GM12878 (cell line): ENCODE measurements around the gene ITPR2. TPM values are rescaled to one million over a fixed set of nuclear protein-coding genes. Genes with fewer than 3 reads are reported as not detected.

Experiments used
- ATAC-seq: fragments of 200-7000 bp; cut with Tn5 transposase; 3 replicates; pipeline ENCODE4 v1.9.1; 2020; ENCODE audit warnings: mild to moderate bottlenecking, moderate library complexity
- BruUV-seq: library from RNA; stranded (reverse); fragments of 400-500 nt; replicated peaks from 2 replicates; lab custom pipeline; 2021; lab: Mats Ljungman, UMichigan
- CTCF ChIA-PET: fragments of 300-600 bp; sonication (Branson Sonifier 250); formaldehyde crosslinking; extraction: SDS; loops from one replicate; lab custom pipeline; 2021; ENCODE audit warnings: inconsistent platforms; lab: Yijun Ruan, JAX
- POLR2A ChIA-PET: fragments of 350-600 bp; formaldehyde crosslinking; extraction: SDS; loops from one replicate; lab custom pipeline; 2021; ENCODE audit warnings: inconsistent platforms; lab: Charles Lee
- RAD21 ChIA-PET: fragments of 300-600 bp; sonication (Branson Sonifier 250); formaldehyde crosslinking; loops from one replicate; lab custom pipeline; 2023; ENCODE audit warnings: antibody characterized with exemption; ENCODE audit not compliant: unreplicated experiment; lab: Charles Lee
- SMC1A ChIA-PET: fragments of 300-600 bp; sonication (Branson Sonifier 250); formaldehyde crosslinking; loops from one replicate; lab custom pipeline; 2023; ENCODE audit not compliant: unreplicated experiment, uncharacterized antibody; lab: Charles Lee
- DNase-seq: peaks from one replicate; pipeline ENCODE4 v3.0.0-alpha.2; 2011; ENCODE audit warnings: low read depth, low spot score
- FAIRE-seq: peaks from 3 replicates; lab custom pipeline; 2011; peaks lifted over from hg19 to GRCh38; lab: Jason Lieb, UNC
- H2AFZ ChIP-seq: 2 replicates; pipeline ENCODE4 v1.6.0; 2011; ENCODE audit warnings: low read depth, low read length, control low read depth; ENCODE audit not compliant: control insufficient read depth
- H3K27ac ChIP-seq: 2 replicates; pipeline ENCODE4 v1.5.1; 2011; ENCODE audit warnings: control low read depth; ENCODE audit not compliant: control insufficient read depth, insufficient read depth
- H3K27me3 ChIP-seq, 2 experiments: replicated peaks in 1 of 2; 2 replicates each; pipeline versions ENCODE4 v1.6.0 to v1.6.1; 2011; ENCODE audit warnings: low read length in 1 of 2; ENCODE audit not compliant: control insufficient read depth in 2 of 2, insufficient read depth in 2 of 2
- H3K36me3 ChIP-seq, 2 experiments: 2 replicates each; pipeline ENCODE4 v1.5.1; 2011; ENCODE audit warnings: low read length in 1 of 2; ENCODE audit not compliant: control insufficient read depth in 2 of 2, insufficient read depth in 2 of 2
- H3K4me1 ChIP-seq: 2 replicates; pipeline ENCODE4 v1.6.1; 2011; ENCODE audit warnings: mild to moderate bottlenecking, low read length, moderate library complexity, mixed read lengths; ENCODE audit not compliant: control insufficient read depth, insufficient read depth
- H3K4me2 ChIP-seq: 2 replicates; pipeline ENCODE4 v1.6.0; 2011; ENCODE audit warnings: control low read depth; ENCODE audit not compliant: control insufficient read depth, insufficient read depth
- H3K4me3 ChIP-seq: fragments of 200-600 bp; sonication (generic); 2 replicates; pipeline ENCODE4 v1.5.1; 2016
- H3K79me2 ChIP-seq: 2 replicates; pipeline ENCODE4 v1.6.0; 2011; ENCODE audit warnings: low read length; ENCODE audit not compliant: control insufficient read depth, insufficient read depth
- H3K9ac ChIP-seq: 2 replicates; pipeline ENCODE4 v1.8.0; 2011; ENCODE audit warnings: low read length, control low read depth, mixed read lengths; ENCODE audit not compliant: control insufficient read depth, insufficient read depth
- H3K9me3 ChIP-seq: replicated peaks from 3 replicates; pipeline ENCODE4 v1.5.1; 2011; ENCODE audit warnings: mild to moderate bottlenecking, low read length; ENCODE audit not compliant: control insufficient read depth, insufficient read depth
- H4K20me1 ChIP-seq: 2 replicates; pipeline ENCODE4 v1.6.0; 2011; ENCODE audit not compliant: control insufficient read depth, insufficient read depth
- CHD4 ChIP-seq: fragments of 200-600 bp; sonication (generic); IDR thresholded peaks from 2 replicates; pipeline ENCODE4 v1.6.1; 2016; ENCODE audit warnings: mild to moderate bottlenecking
- EP300 ChIP-seq, 2 experiments: fragments of 150-350 bp in 1 of 2; IDR thresholded peaks; 2 replicates each; pipeline ENCODE4 v1.6.1; 2011 to 2012; ENCODE audit warnings: low read depth in 2 of 2, low read length in 2 of 2, borderline replicate concordance in 1 of 2, improper control_type of control experiment in 1 of 2, inconsistent platforms in 1 of 2; ENCODE audit not compliant: control insufficient read depth in 1 of 2
- ETV6 ChIP-seq, 2 experiments: fragments of 450-650 bp in 1 of 2; IDR thresholded peaks in 1 of 2; conservative IDR thresholded peaks in 1 of 2; 2 replicates each; pipeline ENCODE4 v1.6.1; 2014; ENCODE audit warnings: antibody characterized with exemption in 1 of 2, borderline replicate concordance in 1 of 2, low read depth in 1 of 2, mild to moderate bottlenecking in 1 of 2, moderate library complexity in 1 of 2
- EZH2 ChIP-seq: IDR thresholded peaks from 2 replicates; pipeline ENCODE4 v1.6.1; 2012; ENCODE audit warnings: low read depth, mild to moderate bottlenecking, control low read depth, inconsistent platforms, low read length, borderline replicate concordance; ENCODE audit not compliant: control insufficient read depth
- GABPA ChIP-seq: IDR thresholded peaks from 2 replicates; pipeline ENCODE4 v1.6.1; 2014; ENCODE audit warnings: antibody characterized with exemption, low read depth, mild to moderate bottlenecking, inconsistent platforms
- HCFC1 ChIP-seq: fragments of 150-350 bp; IDR thresholded peaks from 2 replicates; pipeline ENCODE4 v1.6.1; 2014; ENCODE audit warnings: low read length
- JUNB ChIP-seq: IDR thresholded peaks from 2 replicates; pipeline ENCODE4 v1.6.1; 2016; ENCODE audit warnings: antibody characterized with exemption, mild to moderate bottlenecking
- KAT2A ChIP-seq: conservative IDR thresholded peaks from 2 replicates; pipeline ENCODE4 v1.6.1; 2011; ENCODE audit warnings: low read depth, low read length; ENCODE audit not compliant: control insufficient read depth
- NBN ChIP-seq: fragments of 450-650 bp; IDR thresholded peaks from 2 replicates; pipeline ENCODE4 v1.6.1; 2016
- NR2F1 ChIP-seq: fragments of 450-650 bp; conservative IDR thresholded peaks from 2 replicates; pipeline ENCODE4 v1.6.1; 2017; ENCODE audit warnings: mild to moderate bottlenecking
- NRF1 ChIP-seq: conservative IDR thresholded peaks from 2 replicates; pipeline ENCODE4 v1.6.1; 2011; ENCODE audit warnings: mild to moderate bottlenecking, low read depth, low read length, improper control_type of control experiment
- RAD51 ChIP-seq: fragments of 450-650 bp; IDR thresholded peaks from 2 replicates; pipeline ENCODE4 v1.6.1; 2016; ENCODE audit warnings: moderate library complexity, mild to moderate bottlenecking, inconsistent platforms
- RB1 ChIP-seq: fragments of 450-650 bp; formaldehyde crosslinking; IDR thresholded peaks from 2 replicates; pipeline ENCODE4 v1.6.1; 2017; ENCODE audit warnings: mild to moderate bottlenecking, borderline replicate concordance
- SIX5 ChIP-seq: IDR thresholded peaks from 2 replicates; pipeline ENCODE4 v1.6.1; 2011; ENCODE audit warnings: mild to moderate bottlenecking, low read depth, low read length, moderate library complexity; ENCODE audit not compliant: severe bottlenecking
- SREBF2 ChIP-seq: IDR thresholded peaks from 2 replicates; pipeline ENCODE4 v1.6.1; 2012; ENCODE audit warnings: mild to moderate bottlenecking, low read length
- ZNF217 ChIP-seq: fragments of 450-650 bp; IDR thresholded peaks from 2 replicates; pipeline ENCODE4 v1.6.1; 2017; ENCODE audit warnings: antibody characterized with exemption, mild to moderate bottlenecking
- in situ Hi-C: fragments of 300-500 bp; cut with MboI; formaldehyde crosslinking; loops from 9 replicates; pipeline ENCODE4 v1.14.3; 2018; ENCODE audit warnings: mixed read lengths
- intact Hi-C: fragments of 100-400 bp; cut with micrococcal nuclease; formaldehyde crosslinking; loops from one replicate; pipeline ENCODE4 v1.14.2; 2022; ENCODE audit not compliant: unreplicated experiment
- polyA plus RNA-seq, 11 experiments: library from polyadenylated mRNA; depleted of rRNA in 4 of 11; unstranded in 6 of 11; stranded (reverse) in 5 of 11; fragments of >200 nt; fragmentation: Nextera tagmentation in 4 of 11; fragmentation: Illumina TruSeq in 1 of 11; extraction: Ambion mirVana in 4 of 11; extraction: Trizol in 1 of 11; gene quantifications; 1 replicate in 1 of 11; 2 replicates in 10 of 11; pipeline versions ENCODE4 v1.2.1 to v1.2.3, GENCODE V29; 2011 to 2016; ENCODE audit warnings: inconsistent platforms in 2 of 11, missing spikeins in 2 of 11, low read depth in 1 of 11
- total RNA-seq, 4 experiments: library from RNA; depleted of rRNA in 3 of 4; stranded (reverse); fragments of >200 nt in 3 of 4; fragmentation: Illumina TruSeq in 1 of 4; extraction: Trizol in 1 of 4; gene quantifications; 2 replicates each; pipeline versions ENCODE4 v1.2.1 to v1.2.3, GENCODE V29; 2013 to 2021
- TF ChIP-seq, protein P1 (sequence below): fragments of 450-650 bp; IDR thresholded peaks from 2 replicates; pipeline ENCODE4 v1.6.1; 2017; ENCODE audit warnings: mild to moderate bottlenecking
- TF ChIP-seq, protein P2 (sequence below): fragments of 450-650 bp; IDR thresholded peaks from 2 replicates; pipeline ENCODE4 v1.6.1; 2014; ENCODE audit warnings: mild to moderate bottlenecking

ITPR2 gene
- total and polyA plus RNA-seq, 10 of the 15 experiments (the other 5 are each of a cell fraction or from before 2014, with no cell fraction given), result 7.5 to 76.2 (median 47.1) TPM

DNA sequence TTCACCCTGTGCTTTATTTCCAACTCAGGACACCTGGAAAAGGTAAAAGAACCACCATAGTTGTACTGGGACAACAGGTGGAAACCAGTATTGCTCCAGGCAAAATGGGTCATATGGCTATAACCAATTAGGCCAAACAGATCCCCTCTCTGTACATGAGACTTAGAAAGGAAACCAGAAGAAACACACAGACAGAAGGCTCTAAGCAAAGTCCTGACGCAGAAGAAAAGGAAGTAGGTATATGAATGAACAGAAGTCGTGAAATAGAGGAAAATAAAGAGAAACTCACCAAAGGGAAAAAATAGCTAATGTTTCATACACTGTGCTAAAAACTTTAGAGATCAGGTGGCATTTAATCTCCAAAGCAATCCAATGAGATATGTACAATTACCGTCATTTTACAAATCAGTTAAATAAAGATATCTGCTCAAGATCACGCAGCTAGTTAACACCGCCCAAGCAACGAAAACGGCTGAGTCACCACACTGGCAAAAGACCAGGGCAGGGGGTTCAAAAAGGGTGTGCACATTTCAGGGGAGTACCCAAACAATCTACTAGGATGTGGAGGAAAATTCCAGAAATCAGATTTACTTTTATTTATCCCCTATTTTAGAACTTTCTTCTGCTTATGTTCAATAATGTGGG lies 82.3 kb downstream of the ITPR2 start (continued):
- TF ChIP-seq, protein P1, sequence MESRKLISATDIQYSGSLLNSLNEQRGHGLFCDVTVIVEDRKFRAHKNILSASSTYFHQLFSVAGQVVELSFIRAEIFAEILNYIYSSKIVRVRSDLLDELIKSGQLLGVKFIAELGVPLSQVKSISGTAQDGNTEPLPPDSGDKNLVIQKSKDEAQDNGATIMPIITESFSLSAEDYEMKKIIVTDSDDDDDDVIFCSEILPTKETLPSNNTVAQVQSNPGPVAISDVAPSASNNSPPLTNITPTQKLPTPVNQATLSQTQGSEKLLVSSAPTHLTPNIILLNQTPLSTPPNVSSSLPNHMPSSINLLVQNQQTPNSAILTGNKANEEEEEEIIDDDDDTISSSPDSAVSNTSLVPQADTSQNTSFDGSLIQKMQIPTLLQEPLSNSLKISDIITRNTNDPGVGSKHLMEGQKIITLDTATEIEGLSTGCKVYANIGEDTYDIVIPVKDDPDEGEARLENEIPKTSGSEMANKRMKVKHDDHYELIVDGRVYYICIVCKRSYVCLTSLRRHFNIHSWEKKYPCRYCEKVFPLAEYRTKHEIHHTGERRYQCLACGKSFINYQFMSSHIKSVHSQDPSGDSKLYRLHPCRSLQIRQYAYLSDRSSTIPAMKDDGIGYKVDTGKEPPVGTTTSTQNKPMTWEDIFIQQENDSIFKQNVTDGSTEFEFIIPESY, result no peak
- TF ChIP-seq ZNF217 (no peak), RAD51 (peak; percentile 28; the same call in 1 of the 2 replicates)
- TF ChIP-seq, protein P2, sequence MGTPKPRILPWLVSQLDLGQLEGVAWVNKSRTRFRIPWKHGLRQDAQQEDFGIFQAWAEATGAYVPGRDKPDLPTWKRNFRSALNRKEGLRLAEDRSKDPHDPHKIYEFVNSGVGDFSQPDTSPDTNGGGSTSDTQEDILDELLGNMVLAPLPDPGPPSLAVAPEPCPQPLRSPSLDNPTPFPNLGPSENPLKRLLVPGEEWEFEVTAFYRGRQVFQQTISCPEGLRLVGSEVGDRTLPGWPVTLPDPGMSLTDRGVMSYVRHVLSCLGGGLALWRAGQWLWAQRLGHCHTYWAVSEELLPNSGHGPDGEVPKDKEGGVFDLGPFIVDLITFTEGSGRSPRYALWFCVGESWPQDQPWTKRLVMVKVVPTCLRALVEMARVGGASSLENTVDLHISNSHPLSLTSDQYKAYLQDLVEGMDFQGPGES, result no peak

DNA sequence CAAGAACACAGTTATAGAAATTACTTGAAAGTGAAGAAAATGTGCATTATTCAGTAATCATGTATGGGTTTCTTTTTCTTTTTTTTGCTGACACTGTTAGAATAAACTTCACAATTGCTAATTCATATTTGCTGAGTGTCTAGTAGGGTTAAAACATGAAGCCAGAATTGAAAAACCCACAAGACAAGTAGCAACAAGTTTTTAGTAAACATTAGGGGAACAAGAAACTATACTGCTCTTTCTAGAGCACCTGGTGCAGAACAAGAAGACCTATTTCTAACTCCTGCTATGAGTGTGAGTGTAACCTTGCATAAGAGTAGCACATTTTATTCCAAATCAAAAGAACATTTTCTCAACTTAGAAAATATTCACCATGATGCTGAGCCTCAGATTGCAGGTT lies 83.2 kb downstream of the ITPR2 start:
- BruUV-seq, result no TSS peak
- RAD21 ChIA-PET, result interaction anchor here (0.9 to 4.1 kb wide), 9 partner anchors 15 to 128 kb away, joined by 3 to 18 read pairs (median 9); no protein-coding TSS in a partner anchor
- SMC1A ChIA-PET, result interaction anchor here (0.8 to 6.5 kb wide), 14 partner anchors 14 to 537 kb away, joined by 3 to 96 read pairs (median 6); partner anchors contain the start of gene ITPR2
- CTCF ChIA-PET, result interaction anchor here (0.9 to 4.3 kb wide), 8 partner anchors 16 to 136 kb away, joined by 3 to 23 read pairs (median 5); no protein-coding TSS in a partner anchor
- no peaks in the 10 kb centered on the region for H4K20me1 ChIP-seq
- in situ Hi-C loops, result no loop called here
- intact Hi-C loops, result loop anchor here (1.0 to 2.0 kb wide), 3 partner anchors 17 to 83 kb away; partner anchors contain the start of gene ITPR2
- H3K9me3 ChIP-seq, result peaks cover 9% of the 10 kb centered on the region
- peaks cover 29% of the 10 kb centered on the region for H3K79me2 ChIP-seq
- peak overlapping the region; percentile 63 for H3K9ac ChIP-seq
- peaks cover 59% of the 10 kb centered on the region for H3K4me1 ChIP-seq
- DNase-seq (no peak), ATAC-seq (peak; percentile 85), FAIRE-seq (no peak)
- POLR2A ChIA-PET, result interaction anchor here (1.3 to 2.7 kb wide), 3 partner anchors 18 to 26 kb away, joined by 4 to 14 read pairs (median 12); no protein-coding TSS in a partner anchor
- no peaks in the 10 kb centered on the region for H3K27me3 ChIP-seq
- H3K4me3 ChIP-seq, result peak overlapping the region; percentile 32; the same call in 1 of the 2 replicates
- H2AFZ ChIP-seq, result no peak overlapping the region
- peak overlapping the region; percentile 91 for H3K27ac ChIP-seq
- peak overlapping the region; percentile 80 for H3K4me2 ChIP-seq
- H3K36me3 ChIP-seq, result no peaks in the 10 kb centered on the region; a peak in 1 of 4 replicates
- peak; percentile 65 to 75; a peak in 3 of 4 replicates for TF ChIP-seq EP300 (IDR thresholded peaks at IDR 0.05; ENCODE audit: borderline replicate concordance in 1 of 2, control insufficient read depth in 1 of 2, low read depth in 2 of 2, low read length in 2 of 2)
- 0 out of 2 replicates have a peak, but pooled peaks have one; percentile 54 for TF ChIP-seq GABPA
- TF ChIP-seq KAT2A, result no peak
- TF ChIP-seq ETV6 (conservative IDR thresholded peaks at IDR 0.05 in 1 of 2, IDR thresholded peaks at IDR 0.05 in 1 of 2; ENCODE audit: borderline replicate concordance in 1 of 2, low read depth in 1 of 2), result peak in 1 of 2 experiments; percentile 81; a peak in 1 of 4 replicates
- TF ChIP-seq EZH2, result no peak
- TF ChIP-seq CHD4, result no peak
- peak; percentile 57; the same call in 1 of the 2 replicates for TF ChIP-seq NR2F1
- TF ChIP-seq JUNB, result peak; percentile 92
- TF ChIP-seq SIX5, result no peak
- TF ChIP-seq RB1, result no peak
- no peak for TF ChIP-seq HCFC1
- TF ChIP-seq NRF1, result no peak
- no peak for TF ChIP-seq SREBF2
- no peak for TF ChIP-seq NBN
